ENCODE data around the gene NAV2.
"Not testable (repeated sequence)": the region's sequence is repeated elsewhere in the genome, so short reads cannot be mapped to it uniquely, and the experiment has no call there.

NAV2 gene

GRCh38 chr11:20000351-20001134 lies 287.9 kb downstream of the NAV2 start:
- DNase-seq (ENCODE audit: low read depth in 2 of 2) = no peak

- no peak for DNase-seq (ENCODE audit: low read depth in 2 of 2)
Observed at GRCh38 chr11:20002312-20003216, 289.9 kb downstream of the NAV2 start.

DNA sequence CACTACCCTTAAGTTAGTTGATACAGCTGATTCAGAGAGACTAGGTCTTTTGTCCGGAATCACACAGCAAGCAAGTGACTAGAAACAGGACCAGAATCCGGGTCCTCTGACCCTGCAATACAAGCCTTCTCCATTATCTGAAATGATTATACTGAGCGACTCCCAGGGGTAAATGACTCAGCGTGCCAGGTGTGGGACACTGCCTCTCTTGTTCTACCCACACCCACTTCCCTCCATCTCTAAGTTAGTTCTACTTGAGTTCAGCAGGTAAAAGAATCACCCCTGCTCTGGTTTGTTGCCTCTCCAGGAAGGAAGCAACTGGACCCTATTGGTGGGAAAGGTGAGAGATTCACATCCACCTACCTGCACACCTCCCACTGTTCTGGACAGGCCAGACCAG lies 290.7 kb downstream of the NAV2 start:
- no peak for DNase-seq (ENCODE audit: low read depth in 2 of 2)

- DNase-seq (ENCODE audit: low read depth in 2 of 2) = no peak
Observed at GRCh38 chr11:20004866-20005265, 292.2 kb downstream of the NAV2 start.

DNA sequence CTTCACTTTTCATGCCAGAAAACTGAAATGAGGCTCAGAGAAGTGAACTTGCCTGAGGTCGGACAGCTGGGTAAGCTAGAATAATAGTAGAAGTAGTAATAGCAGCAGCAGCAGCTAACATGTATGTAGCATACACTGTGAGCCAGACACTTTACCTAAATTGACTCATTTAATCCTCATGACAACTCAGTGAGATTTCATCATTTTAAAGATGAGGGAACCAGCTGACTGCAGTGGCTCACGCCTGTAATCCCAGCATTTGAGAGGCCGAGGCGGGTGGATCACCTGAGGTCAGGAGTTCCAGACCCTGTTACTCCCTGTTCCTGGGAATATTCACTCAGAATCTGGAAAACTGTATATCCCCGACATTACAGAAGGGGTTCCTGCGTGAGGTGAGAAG lies 293.1 kb downstream of the NAV2 start:
- no peak for DNase-seq (ENCODE audit: low read depth in 2 of 2)

GRCh38 chr11:20006618-20007017 lies 294.0 kb downstream of the NAV2 start:
- not testable (repeated sequence) for DNase-seq (ENCODE audit: low read depth in 2 of 2)

DNA sequence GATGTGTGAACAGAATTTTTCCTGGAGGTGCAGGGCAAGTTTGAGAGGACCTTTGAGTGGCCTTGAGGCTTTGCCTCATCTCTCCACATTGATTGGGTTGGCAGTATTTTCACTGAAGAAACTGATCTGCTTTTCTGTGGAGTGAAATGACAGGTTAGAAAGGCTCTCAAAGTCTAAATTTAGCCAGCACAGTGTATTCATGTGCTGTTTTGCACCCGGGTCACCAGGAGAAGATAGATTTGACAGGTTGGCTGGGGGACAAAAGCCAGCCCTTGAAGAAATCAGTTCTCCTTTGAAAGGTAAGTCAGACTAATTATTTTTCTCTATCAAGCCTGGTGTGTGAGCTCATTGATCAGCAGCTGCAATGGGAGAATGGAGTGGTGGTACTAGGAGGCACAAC lies 294.7 kb downstream of the NAV2 start:
- DNase-seq (ENCODE audit: low read depth in 2 of 2) = no peak

- no peak for DNase-seq (ENCODE audit: low read depth in 2 of 2)
Observed at GRCh38 chr11:20008190-20008870, 295.7 kb downstream of the NAV2 start.

DNA sequence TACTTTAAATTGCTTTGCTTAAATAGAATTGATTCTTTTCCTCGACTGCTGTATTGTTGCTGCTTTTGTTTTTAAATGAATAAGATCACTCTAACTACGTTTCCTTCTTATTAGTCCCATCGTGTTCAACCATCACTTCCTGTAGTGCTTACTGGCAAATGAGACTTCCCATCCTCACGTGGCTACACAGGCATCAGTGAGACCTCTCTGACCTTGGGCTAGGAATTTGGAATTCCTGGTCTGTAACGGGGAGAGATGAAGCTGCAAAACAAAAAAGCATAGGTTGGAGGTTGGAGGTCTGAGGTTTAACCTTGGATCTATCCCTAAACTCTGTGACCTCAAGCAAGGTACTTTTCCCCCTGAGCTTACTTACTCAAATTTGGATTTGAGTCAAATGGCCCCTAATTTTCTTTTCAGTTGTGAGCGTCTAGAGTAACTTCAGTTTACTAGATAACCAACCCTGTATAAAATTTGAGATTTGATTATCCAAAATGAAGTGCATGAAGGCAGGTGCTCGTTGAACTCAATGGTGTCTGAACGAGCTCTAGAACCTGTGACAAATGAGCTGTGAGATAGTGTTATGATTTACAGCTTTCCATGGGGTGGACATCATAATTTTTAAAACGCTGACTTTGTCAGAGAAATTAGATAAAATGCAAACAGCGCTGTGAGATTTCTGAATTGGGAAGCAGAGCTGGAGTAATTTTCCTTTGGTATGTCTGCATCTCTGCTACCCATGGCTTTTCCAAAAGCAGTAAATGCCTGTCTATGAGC lies 296.4 kb downstream of the NAV2 start:
- no peak for DNase-seq (ENCODE audit: low read depth in 2 of 2)

DNA sequence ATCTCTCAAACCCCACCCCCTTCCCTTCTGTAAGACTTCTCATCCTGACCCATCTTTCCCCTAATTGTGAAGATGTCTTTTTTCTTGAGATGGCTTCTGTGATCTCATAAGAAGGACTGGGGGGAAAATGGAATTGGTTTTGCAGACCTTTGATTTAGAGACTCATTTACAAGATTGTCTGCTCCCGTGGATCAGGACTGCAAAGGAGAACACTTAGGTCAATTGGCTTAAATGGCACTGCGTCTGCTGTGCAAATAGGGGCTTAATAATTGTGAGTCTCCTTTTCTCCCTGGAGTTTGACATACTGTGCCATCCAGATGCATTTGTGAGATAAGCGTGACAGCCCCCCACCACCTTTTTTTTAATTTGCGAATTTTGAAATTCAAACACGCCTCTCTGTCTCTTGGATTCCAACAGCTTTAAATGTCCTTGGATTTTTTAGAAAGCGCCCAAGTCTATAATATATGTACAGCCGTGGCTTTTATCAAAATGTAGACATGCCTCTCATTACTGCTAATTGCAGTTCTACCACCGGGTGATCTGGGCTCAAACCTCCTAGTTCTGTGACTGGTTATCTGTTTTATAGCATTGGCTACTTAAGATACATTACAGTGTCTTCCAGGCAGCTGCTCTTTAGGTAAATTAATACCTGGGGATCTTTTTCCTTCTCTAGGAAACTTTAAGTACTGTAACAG lies 297.7 kb downstream of the NAV2 start:
- no peak for DNase-seq (ENCODE audit: low read depth in 2 of 2)

DNA sequence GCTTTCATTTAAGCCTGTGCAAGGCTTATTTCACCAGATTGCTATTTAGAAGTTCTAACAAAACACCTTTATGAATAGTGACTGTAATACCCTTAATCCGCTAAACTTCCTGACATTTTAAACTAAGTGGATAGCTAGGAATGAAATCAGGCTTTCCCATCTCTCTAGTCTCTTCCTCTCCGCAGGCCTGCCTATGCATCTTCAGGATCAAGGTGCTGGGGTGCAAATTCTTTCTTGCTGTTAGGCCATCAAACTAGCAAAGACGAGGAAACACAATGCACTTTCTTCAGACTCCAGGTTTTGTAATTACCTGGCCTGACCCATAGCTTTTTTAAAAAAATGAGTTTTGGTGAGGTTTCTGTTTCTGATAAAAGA lies 298.2 kb downstream of the NAV2 start:
- no peak for DNase-seq (ENCODE audit: low read depth in 2 of 2)

DNA sequence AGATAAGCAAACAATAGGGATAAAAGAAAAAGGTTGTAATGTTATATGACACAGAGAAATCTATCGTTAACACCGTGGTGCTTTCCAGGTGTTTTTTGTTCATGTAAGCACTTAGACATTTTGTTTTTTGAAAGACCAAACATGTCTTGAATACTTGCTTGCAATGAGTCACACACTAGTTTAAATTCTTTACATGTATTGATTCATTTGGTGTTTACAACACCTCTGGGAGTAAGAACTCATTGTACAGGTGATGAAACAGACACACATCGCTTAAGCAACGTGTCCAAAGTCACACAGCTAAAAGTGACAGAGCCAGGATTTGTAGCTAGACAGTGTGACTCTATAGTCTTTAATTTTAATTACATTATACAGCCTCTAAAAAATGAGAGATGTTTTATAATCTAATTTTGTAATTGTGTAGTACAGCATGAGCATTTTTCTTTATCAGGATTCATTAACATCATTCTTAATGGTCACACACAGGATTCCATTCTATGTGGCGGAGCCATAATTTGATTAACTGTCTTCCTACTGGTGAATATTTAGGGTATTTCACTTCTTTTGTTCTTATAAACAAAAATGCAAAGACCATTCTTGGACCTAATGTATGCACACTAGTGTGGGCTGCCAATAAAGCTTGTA lies 298.8 kb downstream of the NAV2 start:
- no peak for DNase-seq (ENCODE audit: low read depth in 2 of 2)

- no peak for DNase-seq (ENCODE audit: low read depth in 2 of 2)
Observed at GRCh38 chr11:20013346-20014066, 300.9 kb downstream of the NAV2 start.

- DNase-seq (ENCODE audit: low read depth in 2 of 2) = no peak
Observed at GRCh38 chr11:20014067-20014402, 301.4 kb downstream of the NAV2 start.

- DNase-seq (ENCODE audit: low read depth in 2 of 2) = no peak
Observed at GRCh38 chr11:20015101-20015500, 302.5 kb downstream of the NAV2 start.

GRCh38 chr11:20015529-20016427 lies 303.1 kb downstream of the NAV2 start:
- DNase-seq (ENCODE audit: low read depth in 2 of 2) = no peak

DNA sequence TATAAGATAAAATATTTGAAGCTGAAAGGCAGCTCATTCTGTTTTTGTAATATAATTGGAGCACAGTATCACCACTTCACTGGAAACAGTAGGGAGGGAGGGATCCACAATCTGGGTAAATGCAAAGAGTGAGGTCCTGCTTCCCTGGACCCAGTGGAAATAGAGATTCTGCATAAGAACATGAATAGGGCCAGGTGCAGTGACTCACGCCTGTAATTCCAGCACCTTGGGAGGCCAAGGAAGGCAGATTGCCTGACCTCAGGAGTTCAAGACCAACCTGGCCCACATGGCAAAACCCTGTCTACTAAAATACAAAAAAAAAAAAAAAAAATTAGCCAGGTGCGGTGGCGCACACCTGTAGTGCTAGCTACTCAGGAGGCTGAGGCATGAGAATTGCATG lies 303.9 kb downstream of the NAV2 start:
- no peak for DNase-seq (ENCODE audit: low read depth in 2 of 2)

- DNase-seq (ENCODE audit: low read depth in 2 of 2) = no peak
Observed at GRCh38 chr11:20017320-20017719, 304.7 kb downstream of the NAV2 start.

- no peak for DNase-seq (ENCODE audit: low read depth in 2 of 2)
Observed at GRCh38 chr11:20020198-20020597, 307.6 kb downstream of the NAV2 start.
